Stimulated activated CD8-positive, alpha-beta memory T cell treated with anti-CD3 and anti-CD28 coated beads, Interleukin-4, amount 100 ng/mL, for 1 hour (primary cell): ENCODE data around the gene GOPC.
"Not testable (repeated sequence)": the region's sequence is repeated elsewhere in the genome, so short reads cannot be mapped to it uniquely, and the experiment has no call there.

ENCODE experiments used
- DNase-seq, 2 donors: peaks; one replicate each; pipeline ENCODE4 v3.0.0-alpha.2; 2020; ENCODE audit warnings: low read depth in 2 of 2, low spot score in 1 of 2

The GOPC gene

DNA sequence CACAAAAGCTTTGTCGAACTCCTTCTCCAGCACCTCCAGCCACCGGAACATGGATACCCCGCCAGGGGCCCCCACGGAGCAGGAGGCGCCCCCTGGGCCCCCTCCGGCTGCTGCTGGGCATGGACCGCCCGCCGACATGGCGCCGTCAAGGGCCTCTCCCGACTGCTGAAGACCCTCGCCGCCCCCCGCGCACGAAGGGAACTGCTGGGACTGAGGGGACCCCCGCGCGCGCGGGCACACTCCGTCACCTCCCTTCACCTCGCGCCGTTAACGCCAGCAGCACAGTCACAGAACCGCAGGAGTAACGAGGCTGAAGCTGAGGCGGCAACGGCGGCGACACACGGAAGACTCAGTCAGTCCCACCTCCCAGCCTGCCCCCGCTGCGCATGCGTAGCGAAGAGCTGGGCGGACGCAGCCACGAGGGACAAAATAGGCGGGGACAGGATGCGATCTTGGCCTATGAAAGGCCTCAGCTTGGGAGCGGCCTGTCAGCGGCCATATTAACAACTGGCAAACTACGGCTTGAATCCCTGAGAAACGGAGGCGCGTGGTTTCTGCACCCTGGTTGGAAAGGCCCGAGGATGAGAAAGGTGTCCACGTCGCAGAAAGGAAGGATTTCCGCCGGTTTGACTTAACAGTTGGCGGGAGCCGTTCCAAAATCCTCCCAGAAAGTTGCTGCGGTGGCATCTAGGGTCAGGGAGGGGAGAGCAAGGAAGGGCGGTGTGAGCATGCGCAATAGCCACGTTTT, at the start of gene GOPC:
GOPC (minus strand) TSS at position 361 of the 748 bp plus-strand sequence; CDS start at position 138, 223 bp downstream.
- peak; percentile 72 to 91 for DNase-seq

DNA sequence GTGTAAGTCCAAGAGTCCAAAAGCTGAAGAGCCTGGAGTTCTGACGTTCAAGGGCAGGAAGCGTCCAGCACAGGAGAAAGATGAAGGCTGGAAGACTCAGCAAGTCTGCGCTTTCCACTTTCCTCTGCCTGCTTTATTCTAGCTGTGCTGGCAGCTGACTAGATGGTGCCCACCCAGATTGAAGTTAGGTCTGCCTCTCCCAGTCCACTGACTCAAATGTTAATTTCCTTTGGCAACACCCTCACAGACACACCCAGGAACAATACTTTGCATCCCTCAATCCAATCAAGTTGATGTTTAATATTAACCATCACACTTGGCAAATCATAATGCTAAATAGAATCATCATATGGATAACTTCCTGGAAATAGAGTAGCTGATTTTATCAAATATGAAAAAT, 49.7 kb upstream of the GOPC start:
- not testable (repeated sequence) for DNase-seq

DNA sequence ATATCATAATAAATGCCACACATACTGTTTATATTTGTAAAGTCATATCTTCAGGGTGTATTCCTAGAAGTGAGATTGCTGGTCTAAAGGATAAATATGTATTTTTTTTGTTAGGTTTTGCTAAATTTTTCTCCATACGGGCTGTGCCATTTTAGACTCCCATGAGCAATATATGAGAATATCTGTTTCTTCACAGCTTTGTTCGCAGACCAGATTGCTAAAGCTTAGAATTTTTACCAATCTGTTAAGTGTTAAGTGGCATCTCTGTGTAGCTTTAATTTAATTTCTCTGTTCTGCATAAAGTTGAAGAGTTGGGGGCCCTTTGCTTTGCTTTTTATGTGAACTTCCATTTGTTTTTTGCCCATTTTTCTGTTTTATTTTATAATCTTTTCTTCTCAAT, 40.7 kb upstream of the GOPC start:
- no peak for DNase-seq

DNA sequence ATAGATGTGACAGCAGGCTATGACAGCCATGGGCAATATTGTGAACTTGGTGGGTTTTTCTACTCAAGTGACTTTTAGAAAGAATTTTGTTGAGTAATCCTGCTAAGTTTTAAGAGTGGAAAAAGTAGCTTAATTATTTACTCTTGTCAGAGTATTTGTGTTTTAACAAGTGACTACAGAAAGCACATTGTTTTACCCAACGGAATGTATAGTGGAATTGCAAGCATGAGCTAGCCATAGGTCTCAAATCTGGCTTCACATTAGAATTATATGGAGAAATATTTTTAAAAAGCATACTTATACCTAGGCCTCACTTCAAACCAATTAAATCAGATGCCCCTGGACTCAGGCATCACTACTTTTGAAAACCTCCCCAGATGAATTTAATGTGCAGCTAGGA, 35.5 kb upstream of the GOPC start:
- DNase-seq, result no peak

DNA sequence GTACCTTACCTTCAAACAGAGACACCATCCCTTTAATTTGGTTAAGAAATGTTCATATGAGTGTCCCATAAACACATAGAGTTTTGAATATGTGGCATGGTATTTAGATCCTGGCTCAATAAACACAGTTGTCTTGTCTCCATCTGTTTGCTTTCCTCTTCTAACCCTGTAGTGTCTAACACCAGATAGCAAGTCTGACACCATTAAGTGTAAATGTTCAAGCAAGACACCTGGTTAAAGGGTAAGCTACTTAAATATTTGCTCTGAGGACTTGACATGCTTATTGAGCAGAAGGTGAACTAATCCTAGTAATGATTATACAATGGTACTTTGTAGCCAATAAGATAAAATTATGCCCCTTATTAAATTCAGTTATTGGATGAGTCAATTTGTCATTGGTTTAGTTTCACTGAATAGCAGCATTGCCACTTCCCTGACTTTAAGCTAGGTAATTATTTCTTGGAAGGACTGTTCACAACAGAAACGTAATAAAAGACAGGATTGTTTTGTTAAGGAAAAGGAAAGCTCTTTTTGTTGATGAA, 26.9 kb upstream of the GOPC start:
- DNase-seq, result no peak

DNA sequence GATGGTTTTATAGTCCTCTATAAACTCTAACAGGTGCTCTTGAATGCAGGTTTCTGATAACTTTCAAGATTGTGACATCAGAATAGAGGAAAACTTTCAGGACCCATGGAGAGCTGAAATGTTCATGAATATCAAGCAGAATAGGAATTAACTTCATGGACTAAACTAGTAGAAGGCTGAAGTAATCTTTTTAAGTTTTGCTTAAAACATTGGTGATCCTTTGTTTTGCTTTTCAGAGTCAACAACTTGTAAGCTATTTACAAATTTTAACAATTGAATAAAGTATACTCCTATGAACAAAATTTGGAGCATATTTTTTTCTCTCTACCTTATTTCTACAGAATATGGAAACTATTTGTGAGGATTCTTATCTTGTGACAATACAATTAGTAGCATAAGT, 25.2 kb upstream of the GOPC start:
- DNase-seq, result no peak

DNA sequence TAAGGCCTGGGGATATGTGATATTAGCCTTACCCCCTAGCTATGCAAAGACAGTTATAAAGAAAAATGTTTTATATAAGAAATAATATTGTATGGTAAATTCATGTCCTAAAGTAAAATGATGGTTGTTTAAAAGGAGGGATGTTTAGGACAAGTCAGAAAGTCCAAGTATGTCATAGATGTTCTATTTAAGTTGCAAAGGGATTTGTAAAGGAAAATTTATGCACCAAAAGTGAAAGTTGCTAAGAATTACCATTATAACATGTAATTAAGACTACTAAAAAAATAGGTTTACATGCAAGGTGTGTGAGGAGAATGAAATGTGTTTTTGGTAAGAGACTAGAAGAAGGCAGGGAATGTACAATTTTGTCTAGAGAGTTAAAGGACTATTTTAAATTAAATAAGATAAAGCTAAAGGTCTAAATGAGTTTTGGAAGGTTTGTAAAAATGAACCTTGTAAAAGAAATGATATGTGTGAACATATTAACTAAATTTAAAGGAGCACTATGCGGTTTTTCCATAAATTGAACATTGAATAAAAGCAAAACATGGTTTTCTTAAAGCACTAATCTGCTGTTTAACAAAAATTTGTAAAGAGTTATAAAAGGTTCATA, 22.7 kb upstream of the GOPC start:
- no peak for DNase-seq

DNA sequence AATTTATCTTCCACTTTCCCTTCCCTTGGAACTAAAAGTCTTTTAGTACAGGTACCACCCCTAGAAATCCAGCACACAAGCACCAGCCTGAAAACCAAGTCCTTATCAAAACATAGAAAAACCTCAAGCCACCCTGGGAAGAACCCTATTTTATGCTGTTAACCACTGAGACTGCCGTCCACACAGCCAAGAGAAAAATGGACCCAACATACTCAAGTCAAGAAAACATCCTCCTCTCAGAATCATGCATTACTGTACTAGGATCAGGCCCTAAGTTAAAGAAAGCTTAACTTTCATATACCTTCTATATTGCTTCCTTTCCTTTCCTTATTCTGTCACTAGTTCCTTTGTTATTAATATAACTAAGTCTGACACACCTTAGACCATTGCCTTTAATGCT, 16.9 kb upstream of the GOPC start:
- DNase-seq, result no peak

DNA sequence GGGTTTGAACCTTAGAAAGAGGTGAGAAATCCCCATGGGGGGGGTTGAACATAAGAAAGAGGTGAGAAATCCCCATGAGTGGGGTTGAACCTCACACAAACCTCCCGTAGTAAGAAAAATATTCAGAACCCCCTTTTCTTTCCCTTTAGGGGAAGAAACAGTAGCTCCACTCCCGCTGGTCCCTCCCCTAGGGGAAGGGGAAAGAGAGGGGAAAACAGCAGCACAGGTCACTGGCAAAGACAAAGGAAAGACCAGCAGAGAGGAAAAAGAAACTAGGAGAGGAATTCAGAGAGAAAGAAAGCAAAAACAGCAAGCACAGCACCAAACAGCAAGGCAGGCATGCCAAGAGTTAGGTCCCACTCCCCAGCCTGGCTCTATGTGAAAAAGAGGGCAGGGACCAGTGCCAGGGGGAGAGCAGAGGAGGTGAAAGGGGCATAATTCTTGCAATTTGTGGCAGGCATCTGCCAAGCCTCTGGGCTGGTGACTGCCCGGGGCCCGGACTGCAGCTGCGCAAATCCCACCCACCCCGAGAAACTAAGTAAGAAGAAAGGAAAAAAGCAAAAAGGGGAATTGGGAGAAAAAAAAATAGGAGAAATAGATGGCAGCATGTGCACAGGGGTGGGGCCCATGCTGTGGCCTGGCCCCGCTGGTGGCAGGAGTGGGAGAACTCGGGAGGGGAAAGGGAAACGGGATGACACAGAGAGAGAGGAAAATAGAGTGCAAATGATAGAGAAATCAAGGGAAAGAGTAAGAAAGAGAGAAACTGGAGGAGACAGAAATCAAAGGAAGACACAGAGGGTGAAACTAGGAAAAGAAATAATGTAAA, 15.1 kb upstream of the GOPC start:
- DNase-seq, result no peak

DNA sequence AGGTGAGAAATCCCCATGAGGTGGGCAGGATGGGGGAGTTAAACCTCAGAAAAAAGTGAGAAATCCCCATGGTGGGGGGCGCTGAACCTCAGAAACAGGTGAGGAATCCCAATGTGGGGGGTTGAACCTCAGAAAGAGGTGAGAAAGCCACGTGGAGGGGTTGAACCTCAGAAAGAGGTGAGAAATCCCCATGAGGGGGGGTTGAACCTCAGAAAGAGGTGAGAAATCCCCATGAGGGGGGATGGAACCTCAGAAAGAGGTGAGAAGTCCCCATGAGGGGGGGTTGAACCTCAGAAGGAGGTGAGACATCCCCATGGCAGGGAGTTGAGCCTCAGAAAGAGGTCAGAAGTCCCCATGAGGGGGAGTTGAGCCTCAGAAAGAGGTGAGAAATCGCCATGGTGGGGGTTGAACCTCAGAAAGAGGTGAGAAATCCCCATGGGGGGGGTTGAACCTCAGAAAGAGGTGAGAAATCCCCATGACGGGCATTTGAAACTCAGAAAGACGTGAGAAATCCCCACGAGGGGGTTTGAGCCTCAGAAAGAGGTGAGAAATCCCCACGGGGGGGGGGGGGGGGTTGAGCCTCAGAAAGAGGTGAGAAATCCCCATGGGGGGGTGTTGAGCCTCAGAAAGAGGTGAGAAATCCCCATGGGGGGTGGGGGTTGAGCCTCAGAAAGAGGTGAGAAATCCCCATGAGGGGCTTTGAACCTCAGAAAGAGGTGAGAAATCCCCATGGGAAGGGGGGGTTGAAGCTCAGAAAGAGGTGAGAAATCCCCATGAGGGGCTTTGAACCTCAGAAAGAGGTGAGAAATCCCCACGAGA, 14.3 kb upstream of the GOPC start:
- DNase-seq, result no peak

DNA sequence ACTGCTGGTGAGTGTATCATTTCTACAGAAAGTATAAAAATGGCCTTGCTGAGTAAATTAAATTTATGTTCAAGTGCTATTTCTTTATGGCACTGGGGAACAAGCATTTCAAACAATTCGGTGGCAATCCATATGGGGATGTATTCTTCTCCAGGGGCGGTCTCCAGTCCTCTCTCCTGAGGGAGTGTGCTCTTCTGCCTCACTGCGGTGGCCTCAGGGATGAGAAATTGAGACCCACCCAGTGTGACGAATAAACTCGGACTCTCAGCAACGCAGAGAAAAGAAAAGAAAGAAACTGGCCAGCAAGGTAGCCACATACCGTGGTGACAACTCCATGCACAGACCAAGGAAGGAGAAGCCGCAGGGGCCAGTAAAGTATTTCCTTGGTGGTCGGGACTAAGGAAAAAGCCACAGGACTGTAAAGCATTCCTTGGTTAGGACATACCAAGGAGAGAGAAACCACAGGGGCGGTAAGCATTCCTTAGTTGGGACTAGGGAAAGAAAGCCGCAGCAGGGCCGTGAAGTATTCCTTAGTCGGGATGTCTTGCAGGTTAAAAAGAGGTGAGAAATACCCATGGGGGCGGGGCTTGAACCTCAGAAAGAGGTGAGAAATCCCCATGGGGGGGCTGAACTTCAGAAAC, 13.6 kb upstream of the GOPC start:
- DNase-seq, result no peak

DNA sequence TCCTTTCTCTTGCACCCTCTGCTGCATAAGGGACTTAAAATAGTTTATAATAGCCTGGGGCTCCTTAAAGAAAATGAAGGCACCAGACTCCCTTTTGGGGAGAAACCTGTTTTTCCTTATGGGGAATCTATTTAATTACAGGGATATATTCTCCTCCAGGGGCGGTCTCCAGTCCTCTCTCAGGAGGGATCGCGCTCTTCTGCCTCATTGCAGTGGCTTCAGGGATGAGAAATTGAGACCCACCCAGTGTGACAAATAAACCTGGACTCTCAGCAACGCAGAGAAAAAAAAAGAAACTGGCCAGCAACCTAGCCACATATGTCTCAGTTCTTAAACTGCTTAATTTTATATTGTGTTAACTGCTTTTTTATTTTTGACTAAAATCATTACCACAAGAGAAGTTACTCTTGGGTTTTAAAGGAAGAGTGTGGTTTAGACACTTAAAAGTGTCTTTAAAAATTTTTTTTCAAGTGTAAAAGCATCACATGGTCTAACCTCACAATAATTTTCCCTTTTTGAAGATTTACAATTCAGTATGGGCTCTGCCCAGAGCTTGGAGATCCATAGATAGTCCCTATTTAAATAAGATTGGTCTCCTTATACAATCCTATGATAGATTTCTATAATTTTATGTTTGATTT, 11.7 kb upstream of the GOPC start:
- no peak for DNase-seq

DNA sequence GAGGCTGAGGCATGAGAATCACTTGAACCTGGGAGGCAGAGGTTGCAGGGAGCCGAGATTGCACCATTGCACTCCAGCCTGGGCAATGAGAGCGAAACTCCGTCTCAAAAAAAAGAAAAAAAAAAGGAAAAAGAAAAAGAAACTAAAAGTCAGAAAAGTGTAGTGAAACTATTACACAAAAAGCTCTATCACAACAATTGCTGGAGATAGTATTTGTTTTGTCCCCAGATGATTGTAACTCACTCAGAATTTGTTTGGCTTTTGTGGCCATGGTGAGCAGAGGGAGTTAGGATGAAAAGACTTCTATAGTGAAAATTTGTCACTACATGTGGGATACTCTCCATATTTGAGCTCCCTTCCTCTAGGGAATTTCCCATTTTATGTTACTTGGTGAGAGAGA, 5.2 kb upstream of the GOPC start:
- no peak for DNase-seq

DNA sequence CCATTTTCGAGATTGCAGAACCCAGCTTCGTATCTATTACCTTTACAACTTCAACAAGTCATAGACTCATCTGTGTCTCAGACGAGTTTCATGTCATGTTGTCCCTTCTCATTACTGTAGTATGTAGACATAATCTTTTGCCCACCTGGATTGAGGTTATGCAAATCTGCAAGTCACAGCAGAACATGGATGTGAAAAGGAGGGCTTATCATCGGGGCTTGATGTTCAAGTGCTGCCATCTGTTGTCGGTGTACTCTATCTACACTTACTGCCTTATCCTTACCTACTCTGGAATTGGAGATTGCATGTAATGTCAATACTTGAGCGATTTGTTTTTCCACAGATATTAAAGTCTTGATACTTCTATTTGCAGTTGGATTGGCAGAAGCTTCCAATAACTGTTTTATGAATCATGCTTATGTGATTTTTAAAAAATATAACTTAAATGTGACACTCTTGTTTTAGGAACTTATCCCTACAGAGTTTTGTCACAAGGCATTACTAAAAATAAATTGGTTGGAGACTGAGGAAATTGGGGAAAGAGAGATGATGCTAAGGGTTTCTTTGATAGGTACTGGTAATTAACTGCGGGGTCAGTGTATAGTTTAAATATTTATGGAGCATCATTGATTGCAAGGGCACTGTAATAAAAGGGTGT, 3.0 kb upstream of the GOPC start:
- DNase-seq, result no peak

DNA sequence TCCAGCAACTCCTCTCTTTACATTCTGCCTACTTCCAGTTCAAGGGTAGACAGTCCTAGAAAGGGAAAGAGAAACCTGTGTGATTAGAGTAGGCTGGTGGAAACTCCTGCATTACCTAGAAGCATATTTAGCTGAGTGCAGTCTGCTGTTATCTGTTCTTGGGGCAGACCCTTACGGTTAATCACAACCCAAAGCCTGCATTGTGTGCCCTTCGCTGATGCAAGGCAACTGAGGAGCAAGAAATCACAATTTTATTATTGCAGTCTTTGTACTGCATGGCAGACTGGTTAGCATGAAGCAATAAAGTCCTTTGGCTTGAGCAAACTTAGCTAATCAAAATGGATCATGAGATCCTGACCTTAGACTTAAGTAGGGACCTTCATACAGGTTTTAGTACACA, 1.5 kb upstream of the GOPC start:
- DNase-seq, result no peak

DNA sequence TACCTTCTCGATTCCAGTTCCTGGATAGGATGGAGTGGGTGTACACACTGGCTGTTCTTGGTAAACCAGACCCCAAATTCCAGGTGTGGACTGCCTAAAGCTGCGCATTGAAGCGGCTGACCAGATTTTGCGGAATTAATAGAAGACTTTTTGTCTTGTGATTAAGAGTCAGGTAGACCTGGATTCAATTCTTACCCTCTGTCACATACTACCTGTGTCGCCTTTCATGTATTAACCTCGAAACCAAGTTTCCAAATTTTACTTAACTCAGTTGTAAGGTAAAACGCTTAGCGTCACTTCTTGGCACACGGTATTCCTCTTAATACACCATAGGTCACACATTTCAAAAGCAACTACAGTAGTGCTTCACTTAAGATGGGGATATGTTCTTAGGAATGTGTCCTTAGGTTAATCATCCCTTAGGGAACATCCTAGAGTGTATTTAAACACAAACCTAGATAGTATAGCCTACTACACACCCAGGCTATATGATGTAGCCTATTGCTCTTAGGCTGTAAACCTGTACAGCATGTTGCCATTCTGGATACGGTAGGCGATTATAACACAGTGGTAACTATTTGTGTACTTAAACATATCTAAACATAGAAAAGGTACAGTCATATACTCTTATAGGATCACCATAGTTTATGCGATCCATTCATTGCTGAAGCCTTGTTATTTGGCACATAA, 733 bp upstream of the GOPC start:
- DNase-seq, result no peak

DNA sequence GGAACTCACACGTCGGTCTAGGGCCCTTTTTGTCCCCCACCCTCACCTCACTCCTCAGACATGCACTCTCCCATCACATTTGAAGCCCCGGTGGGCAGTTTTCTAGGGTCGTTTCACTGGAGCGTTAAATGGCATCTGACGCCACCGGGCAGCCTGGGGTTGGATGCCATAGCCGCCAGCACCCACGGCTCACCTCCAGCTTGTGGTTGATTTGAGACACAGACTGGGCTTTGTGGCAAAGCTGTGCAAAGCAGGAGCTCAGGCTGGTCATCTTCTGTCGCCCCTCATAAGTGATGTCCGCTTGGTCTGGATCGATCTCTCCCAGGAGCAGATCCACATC, 530 bp downstream of the GOPC start:
- no peak for DNase-seq

DNA sequence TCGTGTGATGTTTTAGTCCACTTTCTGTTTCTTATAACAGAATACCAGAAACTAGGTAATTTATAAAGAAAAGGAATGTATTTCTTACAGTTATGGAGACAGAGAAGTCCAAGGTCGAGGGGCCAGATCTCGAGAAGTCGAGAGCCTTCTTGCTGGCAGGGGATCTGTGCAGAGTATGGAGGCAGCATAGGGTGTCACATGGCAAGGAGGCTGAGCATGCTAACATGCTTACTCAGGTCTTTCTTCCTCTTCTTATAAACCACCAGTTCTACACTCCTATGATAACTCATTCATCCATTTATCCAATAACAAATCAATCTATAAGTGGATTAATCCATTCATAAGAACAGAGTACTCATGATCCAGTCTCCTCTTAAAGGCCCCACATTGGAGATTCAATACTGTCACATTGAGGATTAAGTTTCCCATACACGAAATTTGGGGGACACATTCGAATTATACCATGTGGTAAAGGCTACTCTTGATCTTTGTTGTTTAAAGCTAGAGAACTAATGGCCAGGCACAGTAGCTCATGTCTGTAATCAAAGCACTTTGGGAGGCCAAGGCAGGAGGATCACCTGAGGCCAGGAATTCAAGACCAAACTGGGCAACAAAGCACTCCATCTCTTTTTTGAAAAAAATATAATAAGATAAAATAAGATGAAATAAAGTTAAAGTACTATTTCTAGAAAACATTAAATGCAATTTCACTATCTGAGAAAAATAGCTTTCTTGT, 2.1 kb downstream of the GOPC start:
- no peak for DNase-seq
